Measurements from ENCODE around the gene ADAMTS14. TPM values are rescaled to one million over a fixed set of nuclear protein-coding genes. Genes with fewer than 3 reads are reported as not detected.

The ADAMTS14 gene
- total RNA-seq, 1 donor from 2014 or later: 0.16 TPM

DNA sequence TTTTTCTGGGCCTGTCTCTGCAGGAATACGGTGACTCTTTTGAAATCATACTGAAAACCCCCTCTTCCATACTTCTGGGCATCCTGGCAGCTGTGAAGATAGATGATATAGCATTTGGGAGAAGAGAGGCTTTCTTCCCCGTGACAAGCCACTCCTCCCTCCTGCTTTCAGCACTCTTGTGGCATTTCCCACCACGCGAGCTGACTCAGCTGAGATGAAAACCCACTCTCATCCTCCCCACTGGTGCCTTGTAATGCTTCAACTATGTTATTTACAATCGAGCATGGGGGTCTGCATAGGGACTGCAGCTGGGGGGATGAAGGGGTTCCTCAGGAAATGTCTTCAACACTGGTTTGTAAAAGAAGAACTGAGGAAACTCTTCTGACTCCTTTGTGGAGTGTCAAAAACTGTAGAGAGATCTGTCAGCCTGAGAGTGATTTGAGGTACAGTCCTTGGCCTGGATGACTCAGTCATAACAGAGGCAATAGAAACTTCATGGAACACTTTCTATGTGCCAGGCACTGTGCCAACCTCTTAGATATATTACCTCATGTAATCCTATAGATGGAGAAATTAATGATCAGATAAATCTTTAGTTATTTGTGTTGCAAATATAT lies 114.6 kb downstream of the ADAMTS14 start:
- DNase-seq: no peak

- no peak for DNase-seq
Measured at GRCh38 chr10:70791386-70792039, 119.2 kb downstream of the ADAMTS14 start.

DNA sequence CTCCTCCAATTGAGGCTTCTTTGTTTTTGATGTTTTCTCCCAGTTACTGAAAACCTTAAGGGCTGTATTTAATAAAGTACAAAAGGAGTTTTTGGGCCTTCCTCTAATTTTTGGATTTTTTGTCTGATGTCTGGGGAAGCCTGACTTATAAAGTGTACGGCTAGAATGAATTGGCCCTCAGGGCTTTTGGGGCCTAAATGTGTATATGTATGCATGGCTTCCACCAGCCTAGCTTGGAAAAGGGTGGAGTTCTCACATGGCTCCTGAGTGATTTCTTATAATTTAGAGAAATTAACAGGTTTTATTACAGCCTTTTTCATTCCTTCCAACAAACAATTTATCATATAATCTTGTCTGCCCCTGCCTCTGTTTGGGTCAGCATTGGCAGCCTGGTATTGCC lies 123.3 kb downstream of the ADAMTS14 start:
- DNase-seq: no peak

GRCh38 chr10:70797840-70798239 lies 125.5 kb downstream of the ADAMTS14 start:
- DNase-seq: no peak

GRCh38 chr10:70799124-70799523 lies 126.8 kb downstream of the ADAMTS14 start:
- DNase-seq: no peak

GRCh38 chr10:70801854-70802253 lies 129.5 kb downstream of the ADAMTS14 start:
- no peak for DNase-seq

DNA sequence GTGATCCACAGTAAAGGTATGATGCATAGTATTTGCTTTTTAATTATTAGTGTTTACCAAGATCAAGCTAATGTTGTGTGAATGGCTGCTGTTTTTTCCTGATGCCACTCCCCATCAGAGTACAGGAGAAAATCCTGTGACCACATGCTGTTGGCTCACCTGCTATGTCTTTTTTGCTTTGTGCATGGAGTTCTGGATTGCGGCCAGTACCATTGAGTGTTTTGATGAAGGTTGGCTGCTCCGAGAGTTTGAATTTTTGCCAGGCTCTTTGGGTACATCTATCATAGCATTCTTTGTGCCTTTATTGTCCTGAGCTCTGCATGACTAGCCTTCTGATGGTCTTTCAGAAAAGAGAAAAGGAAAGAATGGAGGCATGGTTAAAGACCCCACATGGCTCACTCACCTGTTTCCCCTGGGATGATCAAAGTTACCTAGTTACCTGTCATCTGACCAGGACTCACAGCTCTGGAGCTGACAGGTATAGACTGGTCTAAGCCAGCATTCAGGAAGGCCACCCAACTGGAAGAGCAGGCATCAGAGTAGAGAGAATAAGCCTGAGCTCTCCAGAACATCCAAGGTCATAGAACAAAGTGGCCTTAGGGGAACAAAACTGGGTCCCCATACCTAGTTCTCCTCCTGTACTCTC lies 131.6 kb downstream of the ADAMTS14 start:
- DNase-seq: no peak

GRCh38 chr10:70804421-70804808 lies 132.1 kb downstream of the ADAMTS14 start:
- DNase-seq: no peak

- no peak for DNase-seq
Measured at GRCh38 chr10:70805619-70806215, 133.4 kb downstream of the ADAMTS14 start.

DNA sequence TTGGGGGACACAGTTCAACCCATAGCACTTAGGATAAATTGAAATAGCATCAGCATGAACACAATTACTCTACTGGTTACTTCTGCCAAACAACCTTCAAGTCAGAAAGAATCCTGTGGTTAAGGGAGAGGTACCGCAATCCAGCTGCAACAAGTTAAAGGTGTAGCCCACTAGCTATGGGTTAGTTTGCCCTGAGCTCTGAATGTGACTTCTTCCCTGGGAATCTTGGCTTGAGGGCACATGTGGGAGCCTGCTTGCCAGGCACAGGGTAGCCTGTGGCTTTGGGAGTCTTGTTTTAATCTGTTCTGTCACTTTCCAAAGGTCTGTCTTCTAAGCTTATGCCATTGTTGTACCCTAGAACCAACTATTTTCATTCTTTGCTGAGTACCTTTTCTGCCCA lies 134.5 kb downstream of the ADAMTS14 start:
- no peak for DNase-seq

GRCh38 chr10:70807556-70807955 lies 135.2 kb downstream of the ADAMTS14 start:
- DNase-seq: no peak

GRCh38 chr10:70809011-70809611 lies 136.8 kb downstream of the ADAMTS14 start:
- no peak for DNase-seq

DNA sequence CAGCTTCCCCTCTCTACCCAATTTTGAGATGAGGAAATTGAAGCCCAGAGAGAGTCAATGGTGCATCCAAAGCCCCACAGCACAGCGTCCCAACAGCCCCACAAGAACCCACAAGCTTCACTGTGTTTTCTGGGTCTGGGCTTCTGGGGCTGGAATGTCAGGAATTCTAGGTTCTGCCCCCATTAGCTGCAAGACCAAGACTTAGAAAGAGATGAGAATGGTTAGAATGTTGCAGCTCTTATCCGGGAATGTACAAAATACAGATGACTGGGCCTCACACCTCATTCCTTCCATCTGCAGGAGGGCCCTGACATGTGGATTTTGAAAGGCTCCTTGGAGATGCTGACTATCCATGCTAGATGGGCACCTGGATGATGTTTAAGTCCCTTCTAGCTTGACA lies 137.4 kb downstream of the ADAMTS14 start:
- no peak for DNase-seq

DNA sequence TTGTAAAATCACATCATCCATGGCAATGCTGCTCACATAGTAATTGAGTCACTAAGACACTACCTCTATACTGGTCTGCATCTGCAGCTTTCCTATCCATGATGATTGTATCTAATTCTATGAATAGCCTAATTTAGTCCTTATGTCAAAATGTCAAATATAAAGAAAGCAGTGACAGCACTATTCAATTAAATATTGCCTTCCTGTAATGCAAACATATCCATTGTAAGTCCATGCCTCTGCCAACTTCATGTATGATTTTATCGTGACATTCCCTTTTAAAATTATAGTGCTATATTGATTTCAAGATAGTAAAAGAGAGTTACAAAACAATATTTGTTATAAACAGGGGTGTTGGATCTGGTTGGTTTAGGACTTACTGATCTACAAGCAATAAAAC lies 138.7 kb downstream of the ADAMTS14 start:
- DNase-seq: no peak

GRCh38 chr10:70811881-70812280 lies 139.6 kb downstream of the ADAMTS14 start:
- no peak for DNase-seq

Small RNAs within 50 kb of the gene (small RNA-seq; reads per million reads assigned to genes)
- not detected for gene RPS26P40

Other genes with a start within 250 kb of the ADAMTS14 start
- 2.2 TPM for gene NODAL, start 230.8 kb upstream of the ADAMTS14 start, total RNA-seq
- gene PALD1, start 193.7 kb upstream of the ADAMTS14 start, total RNA-seq: 8.9 TPM
- not detected for gene PRF1, start 69.8 kb upstream of the ADAMTS14 start, total RNA-seq
- not detected for gene TBATA, start 112.9 kb downstream of the ADAMTS14 start, total RNA-seq
- gene SGPL1, start 143.4 kb downstream of the ADAMTS14 start, total RNA-seq: 42.6 TPM
- gene PCBD1, start 216.1 kb downstream of the ADAMTS14 start, total RNA-seq: 6.2 TPM